Measurements from ENCODE around the gene CASP3.
"Not testable (repeated sequence)": the region's sequence is repeated elsewhere in the genome, so short reads cannot be mapped to it uniquely, and the experiment has no call there.

Gene CASP3

DNA sequence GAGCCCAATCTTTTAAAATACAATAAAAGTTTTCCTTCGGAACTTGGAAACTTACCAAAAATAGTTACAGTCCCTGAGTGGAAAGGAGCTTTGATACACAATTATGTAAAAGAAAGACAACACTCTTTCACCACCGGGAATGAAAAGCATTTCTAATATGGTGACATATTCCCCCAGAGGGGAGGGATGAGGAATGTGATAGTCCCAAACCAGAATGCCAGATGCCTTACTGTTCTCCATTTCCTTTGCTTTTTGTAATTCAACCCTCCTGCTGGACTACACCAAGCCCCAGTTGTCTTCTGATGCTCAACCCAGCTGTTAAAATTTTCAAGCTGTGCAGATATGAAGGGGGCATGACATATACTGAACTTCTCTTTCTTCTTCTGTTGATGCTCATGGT is 4.4 kb upstream of the CASP3 start:
- peak; percentile 43 for DNase-seq (ENCODE audit: extremely low read depth, low read depth)
- no peak overlapping the region for H3K4me3 ChIP-seq (replicated peaks; ENCODE audit: low read depth, low read length)
- TF ChIP-seq CTCF (IDR thresholded peaks at IDR 0.05; ENCODE audit: low read depth, low read length, missing control alignments): no peak

GRCh38 chr4:184652681-184653080 is 3.4 kb upstream of the CASP3 start:
- not testable (repeated sequence) for DNase-seq (ENCODE audit: extremely low read depth, low read depth); H3K4me3 ChIP-seq (replicated peaks; ENCODE audit: low read depth, low read length)

DNA sequence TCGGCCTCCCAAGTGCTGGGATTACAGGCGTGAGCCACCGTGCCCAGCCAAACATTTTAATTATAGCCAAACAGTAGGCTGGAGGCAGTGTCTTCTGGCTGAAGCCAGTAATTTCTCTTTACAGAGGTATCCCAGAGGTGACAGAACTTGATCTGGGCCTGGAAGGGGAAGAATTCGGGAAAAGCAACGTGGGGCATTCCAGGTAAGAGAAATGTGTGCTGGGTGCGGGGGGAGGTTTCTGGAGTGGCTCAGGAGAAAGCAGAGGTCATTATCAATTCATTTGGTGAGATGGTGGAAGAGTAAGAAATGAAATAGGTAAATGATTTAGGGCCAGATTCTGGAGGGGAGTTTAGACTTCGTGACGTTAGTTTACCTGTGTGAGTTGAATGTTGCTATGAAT is 2.7 kb upstream of the CASP3 start:
- DNase-seq (ENCODE audit: extremely low read depth, low read depth): no peak
- no peak overlapping the region for H3K4me3 ChIP-seq (replicated peaks; ENCODE audit: low read depth, low read length)
- no peak for TF ChIP-seq CTCF (IDR thresholded peaks at IDR 0.05; ENCODE audit: low read depth, low read length, missing control alignments)

GRCh38 chr4:184649971-184650855 is 966 bp upstream of the CASP3 start:
- peak overlapping the region; percentile 73 for H3K4me3 ChIP-seq (replicated peaks; ENCODE audit: low read depth, low read length)
- DNase-seq (ENCODE audit: extremely low read depth, low read depth): no peak
- TF ChIP-seq CTCF (IDR thresholded peaks at IDR 0.05; ENCODE audit: low read depth, low read length, missing control alignments): no peak

DNA sequence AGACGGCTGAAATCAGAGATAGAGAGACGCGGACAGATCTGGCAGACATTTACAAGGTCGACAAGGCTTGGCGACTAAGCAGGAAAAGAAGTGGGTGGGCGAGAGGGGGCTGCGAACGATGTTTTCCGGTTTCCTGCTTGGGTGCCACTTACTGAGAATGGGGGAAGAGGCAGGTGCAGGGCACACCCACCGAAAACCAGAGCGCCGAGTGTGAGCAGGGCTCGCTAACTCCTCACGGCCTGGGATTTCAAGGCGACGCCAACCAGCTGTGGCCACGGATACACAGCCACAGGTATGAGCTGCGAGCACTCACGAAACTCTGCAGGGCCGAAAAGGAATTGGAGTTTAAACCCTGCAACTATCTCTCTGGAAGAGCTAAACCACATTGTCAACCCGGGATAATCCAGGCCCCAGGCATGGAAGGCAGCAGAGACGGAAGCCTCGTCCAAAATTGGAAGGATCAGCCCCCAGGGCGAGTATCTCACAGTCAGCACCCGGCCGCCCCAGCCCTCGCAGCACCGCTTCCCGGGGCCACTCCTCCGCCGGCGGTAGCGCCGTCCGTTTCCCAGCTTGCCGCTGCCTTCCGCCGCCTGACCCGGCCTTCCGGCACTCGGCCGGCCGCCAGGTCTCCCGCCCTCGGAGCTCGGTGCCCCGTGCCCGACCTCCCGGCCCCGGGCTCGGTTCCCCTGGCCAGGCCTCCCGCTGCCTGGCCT is 778 bp downstream of the CASP3 start:
- no peak for DNase-seq (ENCODE audit: extremely low read depth, low read depth)
- TF ChIP-seq CTCF (IDR thresholded peaks at IDR 0.05; ENCODE audit: low read depth, low read length, missing control alignments): no peak
- peak overlapping the region; percentile 83 for H3K4me3 ChIP-seq (replicated peaks; ENCODE audit: low read depth, low read length)

DNA sequence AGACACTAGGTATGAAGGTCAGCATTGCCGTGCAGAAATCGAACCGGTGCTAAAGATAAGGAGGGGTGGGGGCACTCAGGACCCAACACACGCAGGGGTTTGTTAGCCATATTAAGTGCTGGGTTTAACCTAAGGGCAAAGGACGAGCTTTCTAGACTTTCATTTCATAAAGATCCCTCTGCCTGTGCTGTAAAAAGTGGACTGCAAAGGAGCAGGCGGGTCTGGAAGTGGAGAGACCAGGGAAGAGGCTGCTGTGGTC is 1.3 kb downstream of the CASP3 start:
- no peak for DNase-seq (ENCODE audit: extremely low read depth, low read depth)
- peak overlapping the region; percentile 83 for H3K4me3 ChIP-seq (replicated peaks; ENCODE audit: low read depth, low read length)
- no peak for TF ChIP-seq CTCF (IDR thresholded peaks at IDR 0.05; ENCODE audit: low read depth, low read length, missing control alignments)

- H3K4me3 ChIP-seq (replicated peaks; ENCODE audit: low read depth, low read length): peak overlapping the region; percentile 83
- TF ChIP-seq CTCF (IDR thresholded peaks at IDR 0.05; ENCODE audit: low read depth, low read length, missing control alignments): no peak
- DNase-seq (ENCODE audit: extremely low read depth, low read depth): no peak
Measured at GRCh38 chr4:184647266-184648053, 1.8 kb downstream of the CASP3 start.
